ENCODE measurements around the gene PDE3A.

DNA sequence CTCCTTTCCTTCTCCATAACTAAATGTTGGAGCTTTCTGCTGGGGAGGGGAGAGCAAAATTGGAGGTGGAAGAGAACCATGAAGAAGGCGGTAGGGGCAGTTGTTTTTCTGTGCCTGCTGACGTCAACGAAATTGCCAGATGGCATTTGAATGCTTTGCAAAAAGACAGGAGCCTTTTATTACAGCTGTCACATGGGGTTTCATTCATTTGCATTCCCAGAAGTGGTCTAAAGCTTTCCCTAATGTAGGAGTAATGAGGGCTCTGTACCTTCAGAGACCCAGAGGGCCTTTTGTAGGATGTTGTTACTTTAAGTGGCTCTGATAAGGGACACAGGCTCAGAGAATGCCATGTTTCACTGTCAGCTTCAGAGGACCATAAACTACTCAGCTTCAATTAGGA, 219.7 kb downstream of the PDE3A start:
- TF ChIP-seq CTCF (IDR thresholded peaks at IDR 0.05 in 2 of 3, conservative IDR thresholded peaks at IDR 0.05 in 1 of 3; ENCODE audit: borderline replicate concordance in 1 of 3, insufficient read depth in 1 of 3, low read depth in 2 of 3, low read length in 2 of 3), result no peak
- no peak for TF ChIP-seq POLR2A (IDR thresholded peaks at IDR 0.05; ENCODE audit: borderline replicate concordance, extremely low read depth, insufficient read depth, insufficient read length)
- TF ChIP-seq SIN3A (IDR thresholded peaks at IDR 0.05; ENCODE audit: low read depth), result no peak

Data from HCT116 (cell line).